ENCODE measurements around the gene GLI3. TPM values are rescaled to one million over a fixed set of nuclear protein-coding genes. Genes with fewer than 3 reads are reported as not detected.

Gene GLI3
- total and polyA plus RNA-seq, 2 of the 8 experiments (the other 6 are each of a cell fraction or from before 2014, with no cell fraction given): 8.0 to 31.1 TPM

DNA sequence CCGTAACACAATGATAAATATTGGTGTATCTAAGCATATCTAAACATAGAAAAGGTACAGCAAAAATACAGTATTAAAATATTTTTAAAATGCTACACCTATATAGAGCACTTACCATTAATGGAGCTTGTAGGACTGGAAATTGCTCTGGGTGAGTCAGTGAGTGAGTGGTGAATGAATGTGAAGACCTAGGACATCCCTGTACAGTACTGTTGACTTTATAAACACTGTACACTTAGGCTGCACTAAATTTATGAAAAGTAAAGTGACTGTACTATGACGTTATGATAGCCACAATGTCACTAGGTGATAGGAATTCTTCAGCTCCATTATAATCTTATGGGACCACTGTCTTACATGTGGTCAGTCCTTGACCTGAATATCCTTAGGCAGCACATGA, 147.0 kb downstream of the GLI3 start (continued):
- no peak for TF ChIP-seq SIX5 (IDR thresholded peaks at IDR 0.05; ENCODE audit: low read depth, low read length)
- no peak for TF ChIP-seq CEBPB (IDR thresholded peaks at IDR 0.05; ENCODE audit: low read depth, low read length)
- no peak for TF ChIP-seq YY1 (IDR thresholded peaks at IDR 0.05; ENCODE audit: low read depth, low read length)
